ENCODE data around the gene SLC9B1.
"Not testable (repeated sequence)": the region's sequence is repeated elsewhere in the genome, so short reads cannot be mapped to it uniquely, and the experiment has no call there.

The SLC9B1 gene

GRCh38 chr4:103010804-103011203 is 8.7 kb downstream of the SLC9B1 start:
- no peak for DNase-seq

GRCh38 chr4:103008875-103009729 is 10.4 kb downstream of the SLC9B1 start:
- DNase-seq = no peak

- DNase-seq = no peak
Observed at GRCh38 chr4:103002551-103002950, 17.0 kb downstream of the SLC9B1 start.

- no peak for DNase-seq
Observed at GRCh38 chr4:102994803-102995202, 24.7 kb downstream of the SLC9B1 start.

GRCh38 chr4:102993985-102994384 is 25.5 kb downstream of the SLC9B1 start:
- DNase-seq = not testable (repeated sequence)

- no peak for DNase-seq
Observed at GRCh38 chr4:102988429-102989020, 31.0 kb downstream of the SLC9B1 start.

GRCh38 chr4:102981005-102981404 is 38.5 kb downstream of the SLC9B1 start:
- no peak for DNase-seq

GRCh38 chr4:102961813-102962212 is 57.7 kb downstream of the SLC9B1 start:
- DNase-seq = not testable (repeated sequence)

GRCh38 chr4:102959496-102959895 is 60.0 kb downstream of the SLC9B1 start:
- no peak for DNase-seq

GRCh38 chr4:102945066-102945465 is 74.4 kb downstream of the SLC9B1 start:
- DNase-seq = no peak

GRCh38 chr4:102938063-102938462 is 81.4 kb downstream of the SLC9B1 start:
- not testable (repeated sequence) for DNase-seq

GRCh38 chr4:102935716-102936115 is 83.8 kb downstream of the SLC9B1 start:
- no peak for DNase-seq

- DNase-seq = not testable (repeated sequence)
Observed at GRCh38 chr4:102919697-102920096, 99.8 kb downstream of the SLC9B1 start.

- DNase-seq = no peak
Observed at GRCh38 chr4:102918859-102919258, 100.6 kb downstream of the SLC9B1 start.

- DNase-seq = no peak
Observed at GRCh38 chr4:102901804-102902203, 117.7 kb downstream of the SLC9B1 start.

GRCh38 chr4:102897610-102898009 is 121.9 kb downstream of the SLC9B1 start:
- not testable (repeated sequence) for DNase-seq

- DNase-seq = not testable (repeated sequence)
Observed at GRCh38 chr4:102896547-102896946, 123.0 kb downstream of the SLC9B1 start.

- DNase-seq = not testable (repeated sequence)
Observed at GRCh38 chr4:102889866-102890265, 129.6 kb downstream of the SLC9B1 start.

- DNase-seq = not testable (repeated sequence)
Observed at GRCh38 chr4:102888570-102888969, 130.9 kb downstream of the SLC9B1 start.

- DNase-seq = no peak
Observed at GRCh38 chr4:102883278-102883677, 136.2 kb downstream of the SLC9B1 start.

- DNase-seq = no peak
Observed at GRCh38 chr4:102881343-102881742, 138.2 kb downstream of the SLC9B1 start.

GRCh38 chr4:102878901-102879300 is 140.6 kb downstream of the SLC9B1 start:
- no peak for DNase-seq

GRCh38 chr4:102878349-102878748 is 141.2 kb downstream of the SLC9B1 start:
- not testable (repeated sequence) for DNase-seq

GRCh38 chr4:102877477-102878106 is 141.9 kb downstream of the SLC9B1 start:
- not testable (repeated sequence) for DNase-seq
